SK-N-SH (cell line): ENCODE measurements around the gene BCL6. TPM values are rescaled to one million over a fixed set of nuclear protein-coding genes. Genes with fewer than 3 reads are reported as not detected.

Experiments
- CTCF ChIA-PET: fragments of 300-600, 350-600 bp; formaldehyde crosslinking; extraction: SDS; loops from one replicate; lab custom pipeline; 2021; lab: Yijun Ruan, JAX
- POLR2A ChIA-PET: fragments of 350-600 bp; sonication (Branson Sonifier 250); formaldehyde crosslinking; extraction: SDS; loops from one replicate; lab custom pipeline; 2020; ENCODE audit warnings: antibody characterized with exemption, inconsistent platforms; lab: Yijun Ruan, JAX
- DNase-seq: peaks from one replicate; pipeline ENCODE4 v3.0.0; 2012
- H2AFZ ChIP-seq: fragments of 200-600 bp; sonication (generic); 2 replicates; pipeline ENCODE4 v1.8.1; 2016; ENCODE audit warnings: antibody characterized with exemption, mild to moderate bottlenecking, low read depth
- H3F3A ChIP-seq: fragments of 200-600 bp; sonication (generic); replicated peaks from 2 replicates; pipeline ENCODE3; 2016; ENCODE audit warnings: antibody characterized with exemption, mild to moderate bottlenecking; ENCODE audit not compliant: insufficient read depth
- H3K27ac ChIP-seq, 2 experiments: fragments of 200-500 bp in 1 of 2; fragments of 200-600 bp in 1 of 2; sonication (Bioruptor generic) in 1 of 2; sonication (generic), shearing (Covaris generic) in 1 of 2; 2 replicates each; pipeline versions ENCODE4 v1.5.1 to v1.6.1; 2014 to 2016; ENCODE audit warnings: low read depth in 2 of 2, inconsistent platforms in 1 of 2, low read length in 1 of 2, mild to moderate bottlenecking in 1 of 2, mixed read lengths in 1 of 2
- H3K27me3 ChIP-seq: fragments of 200-600 bp; sonication (generic), shearing (Covaris generic); 2 replicates; pipeline ENCODE4 v1.6.1; 2016; ENCODE audit warnings: mixed run types; ENCODE audit not compliant: insufficient read depth
- H3K36me3 ChIP-seq, 2 experiments: fragments of 200-500 bp in 1 of 2; fragments of 200-600 bp in 1 of 2; sonication (Bioruptor generic) in 1 of 2; sonication (generic) in 1 of 2; replicated peaks in 1 of 2; 2 replicates each; pipeline versions ENCODE3 to v1.5.1; 2014 to 2016; ENCODE audit warnings: low read length in 1 of 2, mild to moderate bottlenecking in 1 of 2; ENCODE audit not compliant: insufficient read depth in 2 of 2, control insufficient read depth in 1 of 2
- H3K4me1 ChIP-seq, 2 experiments: fragments of 200-500 bp in 1 of 2; fragments of 200-600 bp in 1 of 2; sonication (Bioruptor generic) in 1 of 2; sonication (generic), shearing (Covaris generic) in 1 of 2; 2 replicates each; pipeline versions ENCODE4 v1.5.1 to v1.6.1; 2014 to 2016; ENCODE audit warnings: low read depth in 1 of 2, low read length in 1 of 2, mixed run types in 1 of 2; ENCODE audit not compliant: insufficient read depth in 2 of 2, control insufficient read depth in 1 of 2
- H3K4me2 ChIP-seq: fragments of 200-600 bp; sonication (generic), shearing (Covaris generic); 2 replicates; pipeline ENCODE4 v1.6.1; 2017; ENCODE audit warnings: mixed run types
- H3K4me3 ChIP-seq, 2 experiments: fragments of 200-500 bp in 1 of 2; fragments of 200-600 bp in 1 of 2; sonication (Bioruptor generic) in 1 of 2; sonication (generic), shearing (Covaris generic) in 1 of 2; 2 replicates each; pipeline versions ENCODE4 v1.5.1 to v1.8.1; 2014 to 2016; ENCODE audit warnings: low read depth in 2 of 2, inconsistent platforms in 1 of 2, low read length in 1 of 2, mild to moderate bottlenecking in 1 of 2, mixed read lengths in 1 of 2, moderate library complexity in 1 of 2
- H3K79me2 ChIP-seq: fragments of 200-600 bp; sonication (generic); 2 replicates; pipeline ENCODE4 v1.8.1; 2017; ENCODE audit warnings: mild to moderate bottlenecking; ENCODE audit not compliant: insufficient read depth
- H3K9ac ChIP-seq: fragments of 200-600 bp; sonication (generic); 2 replicates; pipeline ENCODE4 v1.6.1; 2017; ENCODE audit warnings: mixed run types
- H3K9me2 ChIP-seq: fragments of 200-600 bp; sonication (generic); 2 replicates; pipeline ENCODE4 v1.6.1; 2017; ENCODE audit warnings: mixed run types
- H3K9me3 ChIP-seq: fragments of 200-600 bp; sonication (generic); 2 replicates; pipeline ENCODE4 v1.6.1; 2017; ENCODE audit warnings: mixed run types, mild to moderate bottlenecking, moderate library complexity
- H4K20me1 ChIP-seq: fragments of 200-600 bp; sonication (generic); 2 replicates; pipeline ENCODE4 v1.6.1; 2017; ENCODE audit warnings: mild to moderate bottlenecking, mixed run types; ENCODE audit not compliant: insufficient read depth
- ELF1 ChIP-seq: IDR thresholded peaks from 2 replicates; pipeline ENCODE4 v1.4.0; 2012
- FOXM1 ChIP-seq: IDR thresholded peaks from 2 replicates; pipeline ENCODE4 v1.4.0; 2012; ENCODE audit warnings: low read depth, mild to moderate bottlenecking
- GATA2 ChIP-seq: sonication (generic); formaldehyde crosslinking; IDR thresholded peaks from 2 replicates; pipeline ENCODE4 v1.5.0; 2020; ENCODE audit warnings: mild to moderate bottlenecking, missing genetic modification reagents
- MEF2A ChIP-seq: IDR thresholded peaks from 2 replicates; pipeline ENCODE4 v1.4.0; 2012; ENCODE audit warnings: low read depth, borderline replicate concordance
- POLR2AphosphoS5 ChIP-seq: IDR thresholded peaks from 2 replicates; pipeline ENCODE4 v1.6.1; 2012; ENCODE audit warnings: low read depth, low read length
- RCOR1 ChIP-seq: fragments of 150-350 bp; IDR thresholded peaks from 2 replicates; pipeline ENCODE4 v1.6.1; 2017; ENCODE audit warnings: antibody characterized with exemption, low read length
- SIN3A ChIP-seq: IDR thresholded peaks from 2 replicates; pipeline ENCODE4 v1.6.1; 2012; ENCODE audit warnings: low read depth, mild to moderate bottlenecking, low read length, moderate library complexity, borderline replicate concordance
- SMC3 ChIP-seq: IDR thresholded peaks from 2 replicates; pipeline ENCODE4 v1.6.1; 2012; ENCODE audit warnings: low read depth, low read length, improper control_type of control experiment
- WGBS: methylation state at CpG from one replicate; pipeline ENCODE4 v1.1.6; 2017; ENCODE audit warnings: low lambda C conversion rate; 5-methylcytosine and 5-hydroxymethylcytosine counted together
- polyA plus RNA-seq, 3 experiments: library from polyadenylated mRNA; depleted of rRNA; stranded (reverse); fragments of >200 nt; gene quantifications; 2 replicates each; pipeline ENCODE4 v1.2.3, GENCODE V29; 2012
- TF ChIP-seq, protein P1 (sequence below): IDR thresholded peaks from 2 replicates; pipeline ENCODE4 v1.4.0; 2012; ENCODE audit warnings: low read depth
- TF ChIP-seq, protein P2 (sequence below): IDR thresholded peaks from 2 replicates; pipeline ENCODE4; 2012

Gene BCL6
- polyA plus RNA-seq, 1 of the 3 experiments (the other 2 are of a cell fraction) = 13.8 TPM

DNA sequence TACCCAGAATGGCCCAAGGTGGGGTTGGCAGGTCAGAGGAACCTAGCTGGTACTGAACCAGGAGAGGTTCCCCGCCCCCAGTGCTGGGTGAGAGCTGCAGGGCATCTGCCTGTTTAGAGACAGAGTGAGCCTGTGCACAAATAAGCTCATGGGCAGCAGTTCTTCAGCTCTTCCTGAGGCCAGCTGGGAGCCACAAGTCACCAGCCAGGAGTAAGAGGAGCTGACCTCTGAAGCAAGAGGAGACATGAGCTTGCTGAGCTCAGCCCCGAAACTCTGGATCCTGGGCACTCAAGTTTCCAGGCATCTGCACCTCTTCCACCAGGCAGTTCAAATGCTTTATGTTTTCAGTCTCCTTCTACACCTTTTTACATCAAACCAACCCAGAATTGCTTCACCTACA lies 45.0 kb downstream of the BCL6 start:
- no peaks in the 10 kb centered on the region for H3F3A ChIP-seq
- H3K4me1 ChIP-seq = no peaks in the 10 kb centered on the region
- no peak overlapping the region for H3K4me2 ChIP-seq
- no peaks in the 10 kb centered on the region for H3K9me3 ChIP-seq
- ChIA-PET POLR2A (no interaction called here), CTCF (interaction anchor here (0.8 to 2.5 kb wide), 4 partner anchors 21 to 476 kb away, joined by 3 to 13 read pairs (median 6); no protein-coding TSS in a partner anchor)
- H4K20me1 ChIP-seq = no peaks in the 10 kb centered on the region
- H3K9ac ChIP-seq = no peak overlapping the region
- H3K79me2 ChIP-seq = no peaks in the 10 kb centered on the region
- TF ChIP-seq GATA2 (CRISPR knock-in tag) (no peak), FOXM1 (no peak), RCOR1 (no peak), SMC3 (no peak), SIN3A (no peak), MEF2A (no peak), POLR2AphosphoS5 (no peak)
- TF ChIP-seq, protein P1, sequence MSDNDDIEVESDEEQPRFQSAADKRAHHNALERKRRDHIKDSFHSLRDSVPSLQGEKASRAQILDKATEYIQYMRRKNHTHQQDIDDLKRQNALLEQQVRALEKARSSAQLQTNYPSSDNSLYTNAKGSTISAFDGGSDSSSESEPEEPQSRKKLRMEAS = no peak
- TF ChIP-seq, protein P2, sequence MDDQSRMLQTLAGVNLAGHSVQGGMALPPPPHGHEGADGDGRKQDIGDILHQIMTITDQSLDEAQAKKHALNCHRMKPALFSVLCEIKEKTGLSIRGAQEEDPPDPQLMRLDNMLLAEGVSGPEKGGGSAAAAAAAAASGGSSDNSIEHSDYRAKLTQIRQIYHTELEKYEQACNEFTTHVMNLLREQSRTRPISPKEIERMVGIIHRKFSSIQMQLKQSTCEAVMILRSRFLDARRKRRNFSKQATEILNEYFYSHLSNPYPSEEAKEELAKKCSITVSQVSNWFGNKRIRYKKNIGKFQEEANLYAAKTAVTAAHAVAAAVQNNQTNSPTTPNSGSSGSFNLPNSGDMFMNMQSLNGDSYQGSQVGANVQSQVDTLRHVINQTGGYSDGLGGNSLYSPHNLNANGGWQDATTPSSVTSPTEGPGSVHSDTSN = no peak
- no peaks in the 10 kb centered on the region for H3K36me3 ChIP-seq
- H3K4me3 ChIP-seq = no peak overlapping the region
- no peak overlapping the region for H2AFZ ChIP-seq
- peaks cover 32% of the 10 kb centered on the region; the same call in 1 of the 2 replicates for H3K27me3 ChIP-seq
- WGBS = 4% methylated on average over 2 of the region's 2 CpGs
- H3K9me2 ChIP-seq = no peaks in the 10 kb centered on the region
- H3K27ac ChIP-seq = no peak overlapping the region
- DNase-seq = no peak

DNA sequence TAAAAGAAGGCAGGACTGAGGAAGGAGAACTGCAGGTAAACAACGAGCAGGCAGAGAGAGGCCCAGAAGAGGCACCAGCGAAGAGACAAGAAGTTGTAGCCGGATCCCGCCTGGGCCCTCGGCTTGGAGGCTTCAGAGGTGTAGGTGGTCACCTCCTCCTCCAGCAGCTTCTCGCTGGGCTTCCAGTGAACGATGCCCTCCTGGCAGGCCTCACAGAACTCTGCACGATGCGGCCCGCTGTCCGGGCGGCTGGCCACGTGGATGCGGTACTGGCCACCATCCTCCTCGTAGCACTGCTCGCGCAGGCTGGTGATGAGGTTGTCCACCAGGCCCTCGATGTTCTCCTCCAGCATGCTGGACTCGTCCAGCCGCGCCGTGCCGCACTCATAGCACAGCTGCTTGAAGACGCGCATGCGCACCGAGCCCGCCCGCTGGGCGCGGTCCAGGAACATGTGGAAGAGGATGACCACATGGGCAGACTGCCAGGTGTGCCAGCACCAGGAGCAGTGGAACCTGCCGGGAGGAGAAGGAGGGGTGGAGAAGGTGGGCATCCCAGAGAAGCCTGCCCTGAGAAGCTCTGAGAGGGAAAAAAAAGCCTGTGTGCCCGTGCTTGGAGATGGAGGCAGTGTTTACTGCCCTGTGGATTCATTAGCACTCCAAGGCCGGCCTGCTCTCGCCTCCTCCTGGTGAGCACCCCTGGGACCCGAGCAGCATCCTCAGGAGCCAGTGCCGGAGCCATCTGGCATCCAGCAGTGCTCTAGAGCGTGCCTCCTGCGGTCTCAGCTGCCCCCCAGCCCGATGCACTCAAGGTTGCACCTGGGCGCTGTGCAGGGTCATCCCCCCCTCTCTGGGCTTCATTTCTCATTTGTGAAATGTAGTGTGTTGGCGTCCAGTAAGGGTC lies 46.5 kb downstream of the BCL6 start:
- no peaks in the 10 kb centered on the region for H3K9me3 ChIP-seq
- no peaks in the 10 kb centered on the region for H4K20me1 ChIP-seq
- DNase-seq = no peak
- H3K9ac ChIP-seq = no peak overlapping the region
- no peak overlapping the region for H2AFZ ChIP-seq
- H3K4me2 ChIP-seq = no peak overlapping the region
- H3F3A ChIP-seq = no peaks in the 10 kb centered on the region
- WGBS = 61% methylated on average over 30 of the region's 42 CpGs
- H3K27ac ChIP-seq = no peak overlapping the region
- peaks cover 32% of the 10 kb centered on the region; the same call in 1 of the 2 replicates for H3K27me3 ChIP-seq
- no peak for TF ChIP-seq ELF1
- no peaks in the 10 kb centered on the region for H3K79me2 ChIP-seq
- H3K9me2 ChIP-seq = no peaks in the 10 kb centered on the region
- no peaks in the 10 kb centered on the region for H3K36me3 ChIP-seq
- H3K4me3 ChIP-seq = no peak overlapping the region
- ChIA-PET CTCF (interaction anchor here (0.5 to 1.5 kb wide), 3 partner anchors 10 to 943 kb away, joined by 3 to 6 read pairs (median 4); no protein-coding TSS in a partner anchor), POLR2A (no interaction called here)
- H3K4me1 ChIP-seq = no peaks in the 10 kb centered on the region
